Measurements from ENCODE around the gene SMO.
"Not testable (repeated sequence)": the region's sequence is repeated elsewhere in the genome, so short reads cannot be mapped to it uniquely, and the experiment has no call there.

SMO gene

DNA sequence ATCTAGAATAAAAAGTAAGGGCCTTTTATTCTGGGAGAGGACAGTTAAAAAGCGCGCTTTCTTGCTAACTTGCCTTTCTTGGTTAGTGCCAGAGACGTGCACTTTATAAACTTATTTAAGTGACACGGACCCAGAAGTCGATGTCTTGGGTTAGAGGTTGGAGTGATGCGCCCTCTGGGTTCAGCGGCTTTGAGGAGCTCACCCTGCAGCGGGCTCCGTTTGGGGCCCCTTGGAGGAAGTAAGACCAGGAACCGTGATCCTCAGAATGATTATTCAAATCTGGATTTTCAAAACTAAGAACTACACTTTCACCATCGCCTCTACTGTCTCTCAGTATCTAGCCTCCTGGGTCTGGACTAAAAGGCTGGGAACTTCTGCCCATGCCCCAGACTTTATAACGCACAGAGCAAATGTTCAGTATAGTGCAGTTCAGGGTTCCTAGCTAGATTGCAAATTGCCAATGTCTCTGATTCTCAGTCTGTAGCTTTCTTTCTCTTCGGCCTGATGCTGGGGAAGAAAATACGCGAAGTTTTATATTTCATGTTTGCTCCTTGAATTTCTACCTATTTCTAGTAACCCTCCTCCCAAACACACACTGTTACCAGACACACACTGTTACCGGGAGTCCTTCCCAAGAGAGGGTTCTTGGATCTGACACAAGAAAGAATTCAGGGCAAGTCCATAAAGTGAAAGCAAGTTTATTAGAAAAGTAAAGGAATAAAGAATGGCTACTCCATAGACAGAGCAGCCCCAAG, 18.6 kb upstream of the SMO start:
- no peak for FAIRE-seq

DNA sequence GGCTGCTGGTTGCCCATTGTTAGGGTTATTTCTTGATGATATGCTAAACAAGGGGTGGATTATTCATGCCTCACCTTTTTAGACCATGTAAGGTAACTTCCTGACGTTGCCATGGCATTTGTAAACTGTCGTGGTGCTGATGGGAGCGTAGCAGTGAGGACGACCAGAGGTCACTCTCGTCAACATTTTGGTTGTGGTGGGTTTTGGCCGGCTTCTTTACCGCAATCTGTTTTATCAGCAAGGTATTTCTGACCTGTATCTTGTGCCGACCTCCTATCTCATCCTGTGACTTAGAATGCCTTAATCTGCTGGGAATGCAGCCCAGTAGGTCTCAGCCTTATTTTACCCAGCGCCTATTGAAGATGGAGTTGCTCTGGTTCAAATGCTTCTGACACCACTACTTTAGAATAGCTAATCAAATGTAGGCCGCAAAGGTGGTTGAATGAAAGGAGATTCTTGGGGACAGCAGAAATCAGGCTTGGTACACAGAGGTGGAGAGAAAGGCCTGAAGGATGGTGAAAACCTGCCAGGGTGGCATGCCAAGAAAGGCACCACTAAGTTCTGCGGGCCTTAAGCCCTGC, 17.9 kb upstream of the SMO start:
- FAIRE-seq = no peak

DNA sequence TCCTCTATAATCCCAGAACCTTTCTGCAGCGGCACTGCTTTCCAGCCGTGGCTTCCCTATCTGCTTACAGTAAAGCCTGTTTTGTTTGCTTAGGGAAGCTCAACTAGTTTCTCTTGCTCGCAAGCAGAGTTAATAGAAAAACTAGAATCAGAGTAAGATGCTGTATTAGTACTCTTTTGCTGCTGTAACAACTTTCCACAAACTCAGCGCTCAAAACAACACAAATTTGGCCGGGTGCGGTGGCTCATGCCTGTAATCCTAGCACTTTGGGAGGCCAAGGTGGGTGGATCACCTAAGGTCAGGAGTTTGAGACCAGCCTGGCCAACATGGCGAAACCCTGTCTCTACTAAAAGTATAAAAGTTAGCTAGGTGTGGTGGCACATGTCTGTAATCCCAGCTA, 14.6 kb upstream of the SMO start:
- not testable (repeated sequence) for FAIRE-seq

DNA sequence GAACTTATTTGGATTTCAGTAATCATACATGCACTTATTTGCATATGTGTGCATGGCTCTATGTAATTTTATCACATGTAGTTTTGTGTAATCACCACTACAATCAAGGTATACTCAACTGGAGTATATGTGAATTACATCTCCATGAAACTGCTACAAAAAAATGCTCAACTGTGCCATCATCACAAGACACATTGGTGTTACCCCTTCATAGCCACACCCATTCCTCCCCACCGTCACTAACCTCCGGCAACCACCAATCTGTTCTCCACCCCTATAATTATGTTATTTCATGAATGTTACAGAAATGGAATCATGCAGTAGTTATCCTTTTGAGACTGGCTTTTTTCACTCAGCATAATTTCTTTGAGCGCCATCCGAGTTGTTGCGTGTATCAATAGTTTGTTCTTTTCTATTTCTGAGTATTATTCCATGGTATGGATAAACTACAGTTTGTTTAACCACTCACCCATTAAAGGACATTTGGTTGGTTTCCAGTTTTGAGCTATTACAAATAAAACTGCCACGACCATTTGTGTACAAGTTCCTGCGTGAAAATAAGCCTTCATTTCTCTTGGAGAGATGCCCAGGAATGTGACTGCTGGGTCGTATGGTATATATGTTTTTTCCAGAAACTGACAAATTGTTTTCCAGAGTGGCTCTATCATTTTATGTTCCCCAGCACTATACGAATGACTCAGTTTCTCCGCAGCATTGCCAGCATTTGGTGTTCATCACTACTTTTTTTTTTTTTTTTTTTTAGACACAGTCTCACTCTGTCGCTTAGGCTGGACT, 11.3 kb upstream of the SMO start:
- FAIRE-seq = no peak

DNA sequence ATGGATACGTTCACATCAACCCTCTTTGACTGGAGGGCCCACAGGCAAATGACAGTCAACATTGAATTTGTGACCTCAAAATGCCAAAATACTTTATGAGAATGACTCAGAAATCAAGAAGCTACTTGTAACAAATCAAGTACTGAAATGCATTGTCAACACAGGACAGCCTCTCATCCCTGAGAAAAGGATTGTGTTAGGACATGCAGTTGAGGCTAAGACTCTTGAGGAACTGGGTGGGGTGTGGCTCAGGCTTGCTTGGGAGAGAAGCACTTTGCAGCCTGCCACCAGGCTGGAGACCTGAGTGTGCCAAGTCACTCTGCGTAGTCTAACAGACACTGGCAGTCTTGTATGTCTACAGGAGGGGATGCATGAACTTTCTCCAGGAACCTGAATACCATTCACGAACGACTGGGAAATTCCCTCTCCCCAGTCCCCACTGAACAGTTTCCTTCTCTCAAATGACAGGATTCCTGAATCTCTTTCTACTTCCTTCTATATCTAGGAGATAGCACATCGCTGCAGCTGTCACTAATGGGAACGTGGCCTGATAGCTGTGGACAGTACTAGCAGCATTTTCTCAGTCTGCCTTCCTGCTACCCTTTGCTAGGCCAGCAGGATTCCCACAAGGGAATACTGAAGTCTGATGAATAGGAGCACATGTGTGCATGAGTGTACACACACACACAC, 3.3 kb upstream of the SMO start:
- no peak for FAIRE-seq

DNA sequence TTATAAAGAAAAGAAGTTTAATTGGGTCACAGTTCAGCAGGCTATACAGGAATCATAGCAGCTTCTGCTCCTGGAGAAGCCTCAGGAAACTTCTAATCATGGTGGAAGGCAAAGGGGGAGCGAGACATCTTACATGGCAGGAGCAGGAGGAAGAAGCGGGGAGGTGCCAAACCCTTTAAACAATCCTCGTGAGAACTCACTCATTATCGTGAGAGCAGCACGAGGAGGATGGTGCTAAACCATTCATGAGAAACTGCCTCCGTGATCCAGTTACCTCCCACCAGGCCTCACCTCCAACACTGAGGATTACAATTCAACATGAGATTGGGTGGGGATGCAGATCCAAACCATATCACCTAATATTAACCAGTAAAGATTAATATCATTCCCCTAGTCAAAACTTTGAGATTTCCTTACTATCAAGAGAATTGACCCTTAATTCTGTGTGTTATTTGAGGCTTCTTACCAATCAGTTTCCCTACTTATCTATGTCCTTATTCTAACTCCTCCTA, 1.6 kb upstream of the SMO start:
- no peak for FAIRE-seq

DNA sequence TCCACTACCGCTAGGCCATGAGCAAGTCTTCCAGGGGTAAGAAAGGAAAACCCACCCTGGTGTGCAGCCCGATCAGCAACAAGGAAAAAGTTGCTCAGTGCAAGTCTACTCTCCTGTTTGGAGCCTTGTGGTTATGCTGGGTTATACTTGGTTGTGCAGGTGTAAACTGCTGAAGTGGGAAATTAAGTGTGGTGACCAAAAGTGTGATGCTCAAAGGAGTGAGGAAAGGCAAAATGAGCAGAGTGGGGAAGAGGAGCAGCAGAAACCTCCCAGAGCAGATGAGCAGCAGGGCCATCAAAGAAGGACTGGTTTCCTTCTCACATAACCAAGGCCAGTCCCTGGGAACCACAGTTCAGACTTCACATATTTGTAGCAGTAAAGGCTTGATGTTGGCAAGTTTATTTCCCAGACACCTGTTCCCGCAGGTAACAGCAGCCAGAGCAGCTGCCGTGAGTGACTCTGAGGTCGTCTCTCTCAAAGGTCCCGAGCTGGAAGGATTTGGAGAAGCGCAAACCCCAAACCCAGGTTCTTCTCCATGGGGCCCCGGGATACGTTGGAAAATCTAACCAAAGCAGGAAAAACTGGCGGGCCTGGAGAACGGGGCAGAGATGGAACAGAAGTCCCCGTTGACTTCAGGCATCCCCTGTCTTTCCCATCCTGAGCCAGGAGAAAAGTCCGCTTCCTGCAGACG, 607 bp upstream of the SMO start:
- no peak for FAIRE-seq

DNA sequence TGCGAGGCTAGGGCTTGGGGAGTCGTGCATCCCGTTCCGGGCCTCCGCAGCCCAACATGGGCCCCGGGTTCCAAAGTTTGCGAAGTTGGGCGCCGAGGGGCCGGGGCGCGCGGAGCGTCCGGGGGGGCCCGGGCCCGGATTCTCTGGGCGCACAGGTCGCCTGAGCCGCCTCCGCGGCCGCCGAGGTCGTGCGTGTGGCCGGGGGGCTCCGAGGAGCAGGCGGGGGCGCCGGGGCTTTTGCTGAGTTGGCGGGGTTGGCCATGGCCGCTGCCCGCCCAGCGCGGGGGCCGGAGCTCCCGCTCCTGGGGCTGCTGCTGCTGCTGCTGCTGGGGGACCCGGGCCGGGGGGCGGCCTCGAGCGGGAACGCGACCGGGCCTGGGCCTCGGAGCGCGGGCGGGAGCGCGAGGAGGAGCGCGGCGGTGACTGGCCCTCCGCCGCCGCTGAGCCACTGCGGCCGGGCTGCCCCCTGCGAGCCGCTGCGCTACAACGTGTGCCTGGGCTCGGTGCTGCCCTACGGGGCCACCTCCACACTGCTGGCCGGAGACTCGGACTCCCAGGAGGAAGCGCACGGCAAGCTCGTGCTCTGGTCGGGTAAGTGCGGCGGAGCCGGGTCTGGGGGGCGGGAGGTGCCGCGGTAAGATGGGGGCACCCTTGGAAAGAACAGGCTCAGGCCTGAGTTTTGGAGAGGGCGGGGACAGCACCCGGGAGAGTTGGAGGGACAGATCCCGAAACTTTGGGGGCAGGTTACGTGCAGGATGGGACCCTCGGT, 643 bp downstream of the SMO start:
- FAIRE-seq = no peak

DNA sequence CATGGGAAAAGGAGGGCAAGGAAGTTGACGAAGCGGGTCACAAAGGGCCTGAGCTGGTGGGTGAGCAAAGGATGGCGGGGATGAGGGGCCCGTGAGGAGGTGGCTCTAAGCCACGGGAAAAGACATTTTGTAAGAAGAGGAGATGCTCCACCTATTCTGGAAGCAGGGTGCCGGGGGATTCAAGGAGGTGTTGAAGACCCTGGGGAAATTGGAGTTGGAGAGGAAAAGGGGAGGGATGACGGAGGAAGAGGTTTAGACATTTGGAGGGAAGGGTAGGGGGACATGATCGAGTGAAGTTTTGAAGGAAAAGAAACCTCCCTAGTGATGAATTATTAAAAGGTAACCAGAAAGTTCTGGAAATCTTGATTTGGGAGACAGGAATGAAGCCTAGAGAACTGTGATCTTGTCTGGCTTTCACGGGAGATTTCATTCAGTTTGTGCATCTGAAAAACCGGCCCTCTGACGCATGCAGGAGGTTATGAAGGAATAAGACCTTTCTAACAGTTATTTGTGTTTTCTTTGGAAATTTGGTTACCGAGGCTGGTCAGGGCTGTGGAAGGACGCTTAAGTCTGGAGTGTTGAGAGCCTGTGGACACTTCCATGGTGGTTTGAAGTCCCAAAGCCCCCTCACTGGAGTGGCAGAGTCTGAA, 1.4 kb downstream of the SMO start:
- FAIRE-seq = no peak

DNA sequence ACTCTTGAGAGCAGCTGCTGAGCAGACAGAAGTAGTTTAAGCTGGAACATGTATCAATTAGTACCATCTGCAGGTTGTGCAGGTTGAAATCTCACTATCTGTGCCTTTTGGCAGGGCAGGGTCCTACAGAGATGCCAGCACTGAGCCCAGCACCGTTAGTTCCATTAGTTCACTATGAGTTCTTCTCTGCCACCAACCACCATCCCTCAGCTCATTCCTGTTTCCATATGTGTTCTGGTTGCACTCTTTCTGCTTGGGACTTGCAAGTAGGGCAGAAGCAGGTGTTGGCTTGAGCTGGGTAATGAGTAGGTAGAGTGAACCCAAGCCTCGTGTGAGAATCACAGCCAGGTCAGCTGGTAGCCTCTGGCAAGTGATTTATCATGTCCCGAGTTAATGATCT, 2.8 kb downstream of the SMO start:
- no peak for FAIRE-seq

DNA sequence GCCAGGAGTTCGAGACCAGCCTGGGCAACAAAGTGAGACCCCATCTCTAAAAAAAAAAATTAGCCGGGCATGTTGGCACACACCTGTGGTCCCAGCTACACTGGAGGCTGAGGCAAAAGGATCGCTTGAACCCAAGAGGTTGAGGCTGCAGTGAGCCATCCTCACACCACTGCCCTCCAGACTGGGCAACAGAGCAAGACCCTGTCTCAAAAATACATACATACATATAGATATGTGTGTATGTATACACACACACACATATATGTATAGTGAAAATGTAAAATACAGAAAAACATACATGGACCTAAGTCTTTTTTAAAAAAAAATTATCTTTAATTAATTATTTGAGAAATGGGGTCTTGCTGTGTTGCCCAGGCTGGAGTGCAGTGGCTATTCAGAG, 5.5 kb downstream of the SMO start:
- no peak for FAIRE-seq

DNA sequence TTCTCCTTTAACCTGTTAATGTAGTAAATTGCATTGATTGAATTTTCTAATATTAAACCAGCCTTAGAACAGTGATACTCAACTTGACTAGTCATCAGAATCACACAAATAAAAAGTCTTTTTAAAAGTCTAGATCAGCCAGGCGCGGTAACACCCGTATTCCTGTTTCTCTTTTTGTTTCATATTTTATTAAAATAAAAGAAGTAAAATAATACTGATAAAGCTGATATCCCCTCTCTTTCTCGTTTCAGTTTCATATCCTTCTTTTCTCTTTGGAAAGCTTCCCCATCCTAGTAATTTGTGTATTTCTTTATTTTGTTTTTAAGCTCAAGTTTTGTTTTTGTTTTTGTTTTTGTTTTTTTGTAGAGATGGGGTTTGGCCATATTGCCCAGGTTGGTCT, 9.3 kb downstream of the SMO start:
- FAIRE-seq = no peak

DNA sequence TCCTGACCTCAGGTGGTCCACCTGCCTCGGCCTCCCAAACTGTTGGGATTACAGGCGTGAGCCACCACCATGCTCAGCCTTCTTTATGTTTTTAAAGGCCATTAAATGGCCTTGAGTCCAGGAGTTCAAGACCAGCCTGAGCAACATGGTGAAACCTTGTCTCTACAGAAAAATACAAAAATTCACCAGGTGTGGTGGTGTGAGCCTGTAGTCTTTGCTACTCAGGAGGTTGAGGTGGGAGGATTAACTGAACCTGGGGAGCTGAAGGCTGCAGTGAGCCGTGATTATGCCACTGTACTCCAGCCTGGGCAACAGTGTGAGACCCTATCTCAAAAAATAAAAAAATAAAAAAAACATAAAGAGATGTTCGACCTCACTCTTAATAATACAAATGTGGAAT, 11.0 kb downstream of the SMO start:
- no peak for FAIRE-seq

DNA sequence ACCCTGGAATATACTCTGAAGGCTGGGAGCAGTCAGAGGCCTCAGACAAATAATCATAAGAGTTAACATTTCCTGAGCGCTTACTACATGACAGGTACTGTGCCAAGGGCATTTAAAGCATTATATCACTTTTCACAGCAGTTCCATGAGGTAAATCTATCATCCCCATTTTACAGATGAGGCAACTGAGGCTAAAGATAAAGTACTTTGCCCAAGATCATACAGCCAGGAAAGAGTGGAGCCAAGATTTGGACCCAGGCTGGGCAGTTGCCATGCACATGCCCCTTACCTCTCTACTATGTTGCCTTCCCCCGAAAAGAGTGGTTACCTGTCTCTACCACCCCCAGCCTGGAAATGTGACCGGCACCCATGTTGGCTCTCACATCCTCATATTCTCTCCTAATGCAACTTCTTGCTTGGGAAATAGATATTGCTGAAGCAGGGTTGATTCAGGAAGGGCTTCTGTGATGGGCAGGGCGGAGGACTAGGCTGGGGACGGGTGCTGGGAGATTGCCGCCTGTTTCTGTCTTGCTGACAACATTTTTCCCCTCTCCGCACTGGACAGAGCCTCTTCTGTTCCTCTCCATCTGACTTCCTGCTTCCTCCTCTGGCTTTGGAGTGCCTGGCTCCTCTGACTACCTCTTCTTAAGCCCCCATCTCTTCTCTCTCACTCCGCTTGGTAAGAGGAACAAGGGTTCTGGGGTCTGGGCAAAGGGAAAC, 13.8 kb downstream of the SMO start:
- no peak for FAIRE-seq

DNA sequence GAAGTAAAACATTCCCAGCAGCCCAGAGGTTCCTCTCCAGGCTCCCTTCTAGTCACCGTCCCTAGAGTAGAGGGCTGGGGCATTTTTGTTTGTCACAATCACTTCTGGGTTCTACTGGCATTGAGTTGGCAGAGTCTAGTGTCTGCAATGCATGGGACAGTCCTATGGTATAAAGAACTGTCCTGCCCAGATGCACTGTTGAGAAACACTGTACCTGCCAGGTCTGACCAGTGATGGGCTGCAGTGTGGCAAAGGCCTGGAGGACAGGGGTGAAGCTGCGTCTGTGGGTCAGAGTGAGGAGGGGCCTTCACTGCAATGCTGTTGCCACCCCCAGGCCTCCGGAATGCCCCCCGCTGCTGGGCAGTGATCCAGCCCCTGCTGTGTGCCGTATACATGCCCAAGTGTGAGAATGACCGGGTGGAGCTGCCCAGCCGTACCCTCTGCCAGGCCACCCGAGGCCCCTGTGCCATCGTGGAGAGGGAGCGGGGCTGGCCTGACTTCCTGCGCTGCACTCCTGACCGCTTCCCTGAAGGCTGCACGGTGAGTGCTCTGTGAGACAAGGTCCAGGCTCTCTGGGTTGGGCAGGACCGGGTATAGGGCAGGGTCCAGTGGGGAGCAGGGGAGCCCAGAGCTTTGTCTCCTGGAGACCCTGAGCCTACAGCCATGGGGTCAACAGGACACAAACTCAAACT, 14.8 kb downstream of the SMO start:
- no peak for FAIRE-seq

DNA sequence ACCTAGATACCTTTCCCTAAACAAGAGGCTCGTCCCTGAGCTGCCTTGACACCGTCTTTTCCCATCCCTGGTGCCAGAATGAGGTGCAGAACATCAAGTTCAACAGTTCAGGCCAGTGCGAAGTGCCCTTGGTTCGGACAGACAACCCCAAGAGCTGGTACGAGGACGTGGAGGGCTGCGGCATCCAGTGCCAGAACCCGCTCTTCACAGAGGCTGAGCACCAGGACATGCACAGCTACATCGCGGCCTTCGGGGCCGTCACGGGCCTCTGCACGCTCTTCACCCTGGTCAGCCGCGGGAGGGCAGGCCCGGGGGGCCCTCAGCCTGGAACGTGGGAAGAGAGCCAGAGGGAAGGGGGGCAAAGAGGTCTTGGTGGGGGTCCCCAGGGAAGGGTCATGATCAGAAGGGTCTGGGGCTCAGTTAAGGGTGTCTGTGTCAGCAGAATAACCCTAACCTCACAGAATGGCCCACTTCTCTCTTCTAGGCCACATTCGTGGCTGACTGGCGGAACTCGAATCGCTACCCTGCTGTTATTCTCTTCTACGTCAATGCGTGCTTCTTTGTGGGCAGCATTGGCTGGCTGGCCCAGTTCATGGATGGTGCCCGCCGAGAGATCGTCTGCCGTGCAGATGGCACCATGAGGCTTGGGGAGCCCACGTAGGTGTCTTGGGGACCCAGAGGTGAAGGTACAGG, 16.8 kb downstream of the SMO start:
- FAIRE-seq = no peak

DNA sequence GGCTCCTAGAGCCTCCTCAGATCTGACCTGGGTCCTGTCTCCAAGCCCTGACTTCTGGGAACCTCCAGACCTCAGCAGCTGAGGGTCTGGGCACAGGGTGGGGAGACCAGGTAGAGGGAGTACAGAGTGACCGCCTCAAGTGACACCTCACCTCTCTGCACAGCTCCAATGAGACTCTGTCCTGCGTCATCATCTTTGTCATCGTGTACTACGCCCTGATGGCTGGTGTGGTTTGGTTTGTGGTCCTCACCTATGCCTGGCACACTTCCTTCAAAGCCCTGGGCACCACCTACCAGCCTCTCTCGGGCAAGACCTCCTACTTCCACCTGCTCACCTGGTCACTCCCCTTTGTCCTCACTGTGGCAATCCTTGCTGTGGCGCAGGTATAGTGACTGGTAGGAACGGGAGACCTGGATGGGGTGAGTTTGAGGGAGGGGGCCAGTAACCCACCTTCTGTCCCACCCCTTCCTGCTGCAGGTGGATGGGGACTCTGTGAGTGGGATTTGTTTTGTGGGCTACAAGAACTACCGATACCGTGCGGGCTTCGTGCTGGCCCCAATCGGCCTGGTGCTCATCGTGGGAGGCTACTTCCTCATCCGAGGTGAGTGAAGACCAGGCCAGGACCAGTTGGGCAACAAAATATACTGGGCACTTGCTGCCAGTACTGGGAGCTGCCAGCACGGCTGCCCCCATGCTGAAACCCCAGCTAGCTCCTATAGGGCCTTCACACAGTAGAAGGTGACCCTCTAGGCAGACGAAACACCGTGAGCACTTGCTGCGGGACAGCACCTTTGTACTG, 17.8 kb downstream of the SMO start:
- FAIRE-seq = no peak

DNA sequence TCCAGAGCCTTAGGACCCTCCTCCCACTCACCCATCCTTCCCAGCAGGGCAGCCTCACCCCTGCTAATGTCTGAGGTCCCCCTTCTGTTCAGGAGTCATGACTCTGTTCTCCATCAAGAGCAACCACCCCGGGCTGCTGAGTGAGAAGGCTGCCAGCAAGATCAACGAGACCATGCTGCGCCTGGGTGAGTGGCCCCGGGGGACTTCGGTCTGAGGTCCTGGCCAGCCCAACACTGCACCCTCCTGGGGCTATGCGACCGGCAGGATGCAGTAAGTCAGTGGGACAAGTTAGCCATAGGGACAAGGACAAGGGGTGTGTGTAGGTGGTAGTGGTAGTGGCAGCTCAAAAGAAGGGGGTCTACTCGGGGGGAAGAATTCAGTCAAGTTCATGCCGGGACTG, 20.2 kb downstream of the SMO start:
- no peak for FAIRE-seq
